ENCODE data around the gene RGMA.

RGMA gene

GRCh38 chr15:93089727-93090305 is 805 bp upstream of the RGMA start:
- DNase-seq, result no peak

GRCh38 chr15:93088200-93088980 is 621 bp downstream of the RGMA start:
- no peak for DNase-seq

GRCh38 chr15:93087825-93088199 is 1.2 kb downstream of the RGMA start:
- no peak for DNase-seq

- DNase-seq, result no peak
Measured at GRCh38 chr15:93086791-93087190, 2.2 kb downstream of the RGMA start.

- DNase-seq, result no peak
Measured at GRCh38 chr15:93085692-93086091, 3.3 kb downstream of the RGMA start.

GRCh38 chr15:93082861-93083260 is 6.2 kb downstream of the RGMA start:
- no peak for DNase-seq

GRCh38 chr15:93081399-93081798 is 7.6 kb downstream of the RGMA start:
- DNase-seq, result no peak

GRCh38 chr15:93080451-93080850 is 8.6 kb downstream of the RGMA start:
- DNase-seq, result no peak

- DNase-seq, result no peak
Measured at GRCh38 chr15:93076875-93077274, 12.1 kb downstream of the RGMA start.

- DNase-seq, result no peak
Measured at GRCh38 chr15:93076217-93076616, 12.8 kb downstream of the RGMA start.

GRCh38 chr15:93074599-93074998 is 14.4 kb downstream of the RGMA start:
- no peak for DNase-seq

GRCh38 chr15:93073465-93073952 is 15.5 kb downstream of the RGMA start:
- DNase-seq, result no peak

GRCh38 chr15:93072411-93073394 is 16.3 kb downstream of the RGMA start:
- no peak for DNase-seq

GRCh38 chr15:93072011-93072410 is 17.0 kb downstream of the RGMA start:
- DNase-seq, result no peak

GRCh38 chr15:93071469-93071936 is 17.5 kb downstream of the RGMA start:
- DNase-seq, result no peak

GRCh38 chr15:93070551-93071296 is 18.3 kb downstream of the RGMA start:
- DNase-seq, result no peak

GRCh38 chr15:93070132-93070531 is 18.9 kb downstream of the RGMA start:
- no peak for DNase-seq

GRCh38 chr15:93068581-93069199 is 20.3 kb downstream of the RGMA start:
- DNase-seq, result no peak

GRCh38 chr15:93067649-93068085 is 21.3 kb downstream of the RGMA start:
- no peak for DNase-seq

GRCh38 chr15:93066834-93067648 is 22.0 kb downstream of the RGMA start:
- no peak for DNase-seq

- no peak for DNase-seq
Measured at GRCh38 chr15:93066224-93066681, 22.8 kb downstream of the RGMA start.
